Measurements from ENCODE around the gene SLC9C2.
"Not testable (repeated sequence)": the region's sequence is repeated elsewhere in the genome, so short reads cannot be mapped to it uniquely, and the experiment has no call there.

Gene SLC9C2

GRCh38 chr1:173580658-173581057 lies 22.2 kb downstream of the SLC9C2 start:
- DNase-seq, result no peak

GRCh38 chr1:173580071-173580470 lies 22.8 kb downstream of the SLC9C2 start:
- no peak for DNase-seq

DNA sequence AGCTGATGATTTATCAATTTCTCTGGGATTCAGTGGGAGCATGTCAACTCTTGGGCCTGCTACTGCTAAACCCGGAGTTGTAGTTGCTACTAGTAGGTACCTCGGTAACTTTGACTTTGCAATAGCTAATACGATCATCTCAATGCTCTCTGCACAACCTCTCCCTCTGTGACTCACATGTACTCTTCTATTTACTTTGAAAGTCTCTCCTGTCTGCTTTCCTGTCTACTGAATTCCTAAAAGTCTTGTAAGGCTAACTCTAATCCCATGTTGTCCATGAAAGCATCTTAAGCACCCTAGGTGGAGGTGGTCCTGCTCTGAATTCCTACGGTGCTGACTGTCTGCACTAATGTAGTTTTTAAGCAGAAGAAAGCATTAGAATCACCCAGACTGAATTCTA lies 29.3 kb downstream of the SLC9C2 start:
- DNase-seq, result no peak

- DNase-seq, result no peak
These were observed 30.5 kb downstream of the SLC9C2 start for GRCh38 chr1:173572201-173572873.

DNA sequence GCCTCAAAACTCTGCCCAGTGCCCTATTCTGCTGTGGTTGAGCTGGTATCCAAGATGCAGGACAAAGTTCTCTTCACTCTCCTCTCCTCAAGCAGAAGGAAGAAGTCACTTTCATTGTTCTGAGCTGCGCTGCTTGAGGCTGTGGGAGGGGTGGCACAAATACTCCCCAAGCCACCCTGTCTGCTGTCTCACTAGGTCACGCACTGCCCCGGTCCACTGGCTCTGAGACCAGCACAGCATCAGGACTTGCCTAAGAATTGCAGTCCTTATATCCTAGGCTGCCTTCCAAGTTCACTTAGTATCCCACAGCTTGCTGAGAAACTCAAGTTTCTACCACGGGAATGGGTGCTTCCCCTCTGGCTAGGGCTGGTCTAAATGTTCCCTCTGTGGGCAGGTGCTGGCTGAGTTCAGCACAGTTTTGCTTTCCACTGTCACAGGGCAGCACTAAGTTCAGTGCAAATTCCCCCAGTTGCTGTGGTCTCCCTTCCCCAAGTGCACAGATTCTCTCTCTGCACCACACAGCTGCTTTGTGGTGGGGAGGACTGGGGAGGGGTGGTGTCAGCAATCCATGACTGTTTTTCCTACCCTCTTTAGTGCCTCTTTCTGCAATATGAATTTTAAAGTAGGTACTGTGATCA lies 32.4 kb downstream of the SLC9C2 start:
- DNase-seq, result no peak

GRCh38 chr1:173568483-173568882 lies 34.4 kb downstream of the SLC9C2 start:
- DNase-seq, result no peak

- not testable (repeated sequence) for DNase-seq
These were observed 39.0 kb downstream of the SLC9C2 start for GRCh38 chr1:173563846-173564245.

DNA sequence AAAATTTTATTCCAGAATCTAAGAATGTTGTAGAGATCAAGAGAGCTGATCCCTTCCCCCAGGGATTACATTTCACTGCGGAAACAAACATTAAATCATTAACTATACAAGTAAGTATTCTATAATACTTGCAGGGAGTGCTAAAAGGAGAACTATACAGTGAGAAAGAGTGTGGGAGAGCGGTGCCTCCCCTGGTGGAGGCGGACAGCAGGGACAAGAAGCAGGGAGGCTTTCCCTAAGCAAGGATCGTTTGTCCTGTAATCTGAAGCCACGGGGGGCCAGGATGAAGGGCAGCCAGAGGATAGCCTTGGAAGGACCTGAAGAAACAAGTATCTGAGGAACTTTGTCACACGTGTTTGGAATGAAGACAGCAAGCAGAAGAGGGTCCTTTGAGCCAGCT lies 40.1 kb downstream of the SLC9C2 start:
- no peak for DNase-seq

GRCh38 chr1:173561263-173561662 lies 41.6 kb downstream of the SLC9C2 start:
- no peak for DNase-seq

GRCh38 chr1:173560285-173560880 lies 42.5 kb downstream of the SLC9C2 start:
- no peak for DNase-seq

- DNase-seq, result no peak
These were observed 47.1 kb downstream of the SLC9C2 start for GRCh38 chr1:173555651-173556305.

- DNase-seq, result no peak
These were observed 48.2 kb downstream of the SLC9C2 start for GRCh38 chr1:173554541-173555250.

DNA sequence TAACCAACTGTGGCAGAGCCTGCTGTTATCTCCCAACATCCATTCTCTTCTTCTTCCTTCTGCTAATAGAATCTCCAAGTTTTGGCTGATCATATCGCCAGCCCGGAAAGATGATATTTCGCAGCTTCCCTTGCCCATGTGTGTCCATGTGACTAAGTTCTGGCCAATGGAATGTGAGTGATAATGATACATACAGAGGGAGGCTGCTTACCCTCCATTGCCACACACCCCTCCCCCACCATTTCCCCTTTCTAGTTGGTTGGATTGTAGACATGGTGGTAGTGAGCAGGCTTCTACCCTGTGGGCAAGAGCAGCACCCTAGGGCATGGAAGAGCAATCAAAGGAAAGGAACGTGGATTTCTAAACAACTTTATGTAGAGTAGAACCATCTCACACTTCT lies 48.8 kb downstream of the SLC9C2 start:
- DNase-seq, result no peak

GRCh38 chr1:173553312-173553711 lies 49.6 kb downstream of the SLC9C2 start:
- DNase-seq, result no peak

- no peak for DNase-seq
These were observed 51.2 kb downstream of the SLC9C2 start for GRCh38 chr1:173551699-173552098.

DNA sequence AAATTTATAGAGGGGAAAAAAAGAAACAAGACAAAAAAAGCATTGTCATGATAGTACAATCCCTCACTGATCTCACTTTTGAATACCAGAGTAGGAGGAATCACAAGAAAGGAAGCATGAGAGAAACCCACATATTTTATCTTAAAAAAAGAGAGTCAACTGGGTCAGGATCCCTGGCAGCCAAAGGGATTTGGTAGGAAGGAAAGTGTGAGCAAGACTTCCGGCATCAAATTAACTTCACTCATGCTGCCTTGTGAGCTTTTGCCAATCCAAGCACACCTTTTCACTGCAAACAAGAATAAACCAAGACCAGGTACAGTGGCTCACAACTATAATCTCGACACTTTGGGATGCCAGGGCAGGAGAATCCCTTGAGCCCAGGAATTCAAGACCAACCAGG lies 53.1 kb downstream of the SLC9C2 start:
- DNase-seq, result no peak

- DNase-seq, result no peak
These were observed 57.2 kb downstream of the SLC9C2 start for GRCh38 chr1:173545688-173546087.

DNA sequence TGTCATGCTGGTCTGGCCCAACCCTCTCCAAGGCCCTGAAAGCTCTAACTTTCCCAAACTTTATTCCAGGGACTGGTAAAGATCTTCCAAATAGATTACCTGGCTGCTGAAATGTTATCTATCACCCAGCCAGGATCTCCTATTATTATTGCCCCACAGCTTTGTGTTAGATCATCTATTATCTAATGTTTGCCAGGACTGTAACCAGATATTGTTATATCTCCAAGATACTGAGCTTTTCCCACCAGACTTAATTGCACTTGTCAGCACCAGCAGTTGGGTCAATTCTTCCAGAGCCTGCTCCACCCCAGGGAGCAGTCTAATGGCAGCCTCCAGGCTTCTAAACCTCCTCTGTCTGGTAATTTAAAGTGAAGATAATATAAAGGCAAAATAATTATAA lies 66.6 kb downstream of the SLC9C2 start:
- DNase-seq, result no peak

GRCh38 chr1:173532237-173532636 lies 70.6 kb downstream of the SLC9C2 start:
- DNase-seq, result no peak

DNA sequence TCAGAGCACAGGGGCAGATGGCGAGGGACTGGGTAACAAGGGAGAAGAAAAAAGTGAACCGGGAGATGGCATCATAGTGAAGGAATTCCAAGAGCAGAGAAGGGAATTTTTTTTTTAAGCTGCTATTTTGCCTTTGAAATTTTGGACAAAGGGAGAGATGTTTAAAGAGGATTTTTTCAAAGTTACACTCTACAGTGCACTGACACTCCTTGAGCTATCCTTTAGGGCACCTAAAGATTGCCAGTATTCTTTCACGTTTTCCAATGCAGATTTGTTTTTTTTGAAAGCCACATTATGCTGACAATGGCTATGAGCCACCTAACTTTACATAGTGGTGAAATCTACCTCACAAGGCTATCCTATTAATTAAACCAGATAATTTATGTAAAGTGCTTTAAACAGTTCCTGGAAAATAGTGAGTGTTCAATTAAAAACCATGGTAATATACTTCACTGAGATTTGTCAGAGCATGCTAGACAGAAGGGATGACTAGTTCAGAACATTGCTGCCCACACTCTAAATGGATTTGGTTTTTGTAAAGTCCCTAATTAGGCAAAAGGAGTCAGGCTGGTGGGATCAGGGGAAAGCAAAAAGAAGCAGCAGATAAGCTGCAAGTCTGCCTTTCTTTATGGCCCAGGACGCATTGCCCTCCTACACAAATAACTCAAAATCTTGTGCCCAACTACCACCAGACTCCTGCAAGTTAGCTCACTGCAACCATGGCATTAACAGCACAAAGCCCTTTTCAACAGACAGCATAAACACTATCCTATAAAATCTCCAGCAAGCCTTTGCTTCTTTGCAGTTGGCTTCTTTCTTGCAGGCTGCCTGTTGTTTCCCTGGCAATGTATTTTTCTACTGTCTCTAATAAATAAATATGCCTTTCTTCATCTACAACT lies 71.8 kb downstream of the SLC9C2 start:
- peak in 1 of 56 donors; percentile 1 for DNase-seq

DNA sequence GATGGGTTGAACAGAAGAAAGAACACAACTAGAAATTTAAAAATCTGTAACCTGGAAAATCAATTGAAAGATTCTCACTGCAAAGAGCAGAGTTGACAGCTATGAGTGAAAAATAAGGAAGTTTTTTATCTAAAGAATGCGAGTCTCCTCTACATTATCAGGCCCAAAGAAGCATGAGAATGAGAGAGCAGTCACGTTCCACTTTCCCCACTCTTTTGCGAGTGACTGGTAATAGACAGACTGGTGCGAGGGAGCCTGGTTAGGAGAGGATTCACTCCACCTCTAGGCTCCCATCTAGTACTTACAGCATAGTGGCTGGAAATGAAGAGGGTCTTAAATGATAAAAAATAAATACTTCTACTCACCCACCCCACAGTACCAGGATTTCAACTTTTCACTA lies 73.8 kb downstream of the SLC9C2 start:
- no peak for DNase-seq
